ENCODE data around the gene THOC6. TPM values are rescaled to one million over a fixed set of nuclear protein-coding genes. Genes with fewer than 3 reads are reported as not detected.

The THOC6 gene
- total RNA-seq, 1 donor from 2014 or later: 22.6 TPM

DNA sequence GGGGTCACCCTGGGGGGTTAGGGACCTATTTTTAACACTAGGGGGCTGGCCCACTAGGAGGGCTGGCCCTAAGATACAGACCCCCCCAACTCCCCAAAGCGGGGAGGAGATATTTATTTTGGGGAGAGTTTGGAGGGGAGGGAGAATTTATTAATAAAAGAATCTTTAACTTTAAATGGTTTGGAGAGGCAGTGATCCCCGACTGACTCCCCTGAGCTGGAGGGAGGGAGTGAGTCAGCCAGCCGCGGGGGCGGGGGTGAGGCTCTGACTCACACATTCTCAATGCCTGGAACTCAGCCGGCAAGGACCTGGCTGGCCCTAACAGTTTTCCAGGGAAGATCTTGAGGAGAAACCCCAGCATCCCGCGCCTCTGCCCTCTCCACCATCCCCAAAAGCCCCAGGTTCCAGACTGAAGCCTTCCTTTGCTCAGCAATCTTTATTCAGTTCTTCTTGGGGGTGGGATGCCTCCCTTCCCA is 1.6 kb upstream of the THOC6 start:
- Histone ChIP-seq H3K27me3 (peaks cover 5% of the 10 kb centered on the region), H3K9me3 (no peaks in the 10 kb centered on the region), H3K4me3 (peak overlapping the region; percentile 68 to 76), H3K27ac (peak overlapping the region; percentile 96), H3K36me3 (peaks cover 0 to 3% of the 10 kb centered on the region in 2 donors), H3K4me1 (peaks cover 51% of the 10 kb centered on the region)
- TF ChIP-seq POLR2AphosphoS5 (IDR thresholded peaks at IDR 0.05; ENCODE audit: insufficient read depth in 1 of 2, low read depth in 1 of 2) (peak in 1 of 2 donors; percentile 90), POLR2A (IDR thresholded peaks at IDR 0.05) (no peak)
- TF ChIP-seq, protein P1, sequence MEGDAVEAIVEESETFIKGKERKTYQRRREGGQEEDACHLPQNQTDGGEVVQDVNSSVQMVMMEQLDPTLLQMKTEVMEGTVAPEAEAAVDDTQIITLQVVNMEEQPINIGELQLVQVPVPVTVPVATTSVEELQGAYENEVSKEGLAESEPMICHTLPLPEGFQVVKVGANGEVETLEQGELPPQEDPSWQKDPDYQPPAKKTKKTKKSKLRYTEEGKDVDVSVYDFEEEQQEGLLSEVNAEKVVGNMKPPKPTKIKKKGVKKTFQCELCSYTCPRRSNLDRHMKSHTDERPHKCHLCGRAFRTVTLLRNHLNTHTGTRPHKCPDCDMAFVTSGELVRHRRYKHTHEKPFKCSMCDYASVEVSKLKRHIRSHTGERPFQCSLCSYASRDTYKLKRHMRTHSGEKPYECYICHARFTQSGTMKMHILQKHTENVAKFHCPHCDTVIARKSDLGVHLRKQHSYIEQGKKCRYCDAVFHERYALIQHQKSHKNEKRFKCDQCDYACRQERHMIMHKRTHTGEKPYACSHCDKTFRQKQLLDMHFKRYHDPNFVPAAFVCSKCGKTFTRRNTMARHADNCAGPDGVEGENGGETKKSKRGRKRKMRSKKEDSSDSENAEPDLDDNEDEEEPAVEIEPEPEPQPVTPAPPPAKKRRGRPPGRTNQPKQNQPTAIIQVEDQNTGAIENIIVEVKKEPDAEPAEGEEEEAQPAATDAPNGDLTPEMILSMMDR (IDR thresholded peaks at IDR 0.05): no peak
- peak in 1 of 2 donors; percentile 96 for DNase-seq (ENCODE audit: extremely low spot score in 2 of 2)
- intact Hi-C loops (cut with DNase I): no loop called here

GRCh38 chr16:3022684-3023414 is 986 bp upstream of the THOC6 start:
- Histone ChIP-seq H3K36me3 (peaks cover 0 to 3% of the 10 kb centered on the region in 2 donors), H3K9me3 (no peaks in the 10 kb centered on the region), H3K27me3 (peaks cover 2% of the 10 kb centered on the region), H3K27ac (peak overlapping the region; percentile 96), H3K4me1 (peaks cover 52% of the 10 kb centered on the region), H3K4me3 (peak overlapping the region; percentile 68 to 76)
- intact Hi-C loops (cut with DNase I): no loop called here
- TF ChIP-seq, protein P1 (IDR thresholded peaks at IDR 0.05): no peak
- TF ChIP-seq POLR2AphosphoS5 (IDR thresholded peaks at IDR 0.05; ENCODE audit: insufficient read depth in 1 of 2, low read depth in 1 of 2): no peak
- TF ChIP-seq POLR2A (IDR thresholded peaks at IDR 0.05): no peak
- no peak for DNase-seq (ENCODE audit: extremely low spot score in 2 of 2)

DNA sequence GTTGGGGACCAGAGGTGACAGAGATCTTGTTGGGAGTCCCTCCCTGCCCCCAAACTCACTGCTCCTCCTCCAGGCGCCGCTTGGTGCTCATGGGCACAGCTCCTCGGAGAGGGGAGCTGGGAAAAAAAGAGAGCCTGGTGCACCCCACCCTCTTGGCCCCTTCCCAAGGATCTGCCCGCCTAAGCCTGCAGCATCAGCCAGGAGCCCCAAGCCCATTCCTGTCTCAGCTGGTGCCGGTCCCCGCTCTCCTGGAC is 493 bp upstream of the THOC6 start:
- no peak for DNase-seq (ENCODE audit: extremely low spot score in 2 of 2)
- intact Hi-C loops (cut with DNase I): no loop called here
- H3K4me3 ChIP-seq: peak overlapping the region; percentile 68 to 76
- H3K36me3 ChIP-seq: peaks cover 0 to 3% of the 10 kb centered on the region in 2 donors
- no peaks in the 10 kb centered on the region for H3K27me3 ChIP-seq
- no peaks in the 10 kb centered on the region for H3K9me3 ChIP-seq
- H3K27ac ChIP-seq: peak overlapping the region; percentile 96
- TF ChIP-seq, protein P1 (IDR thresholded peaks at IDR 0.05): no peak
- TF ChIP-seq POLR2A (IDR thresholded peaks at IDR 0.05) (no peak), POLR2AphosphoS5 (IDR thresholded peaks at IDR 0.05; ENCODE audit: insufficient read depth in 1 of 2, low read depth in 1 of 2) (no peak)
- H3K4me1 ChIP-seq: peaks cover 57% of the 10 kb centered on the region

GRCh38 chr16:3025032-3026002 is 1.5 kb downstream of the THOC6 start:
- intact Hi-C loops (cut with DNase I): no loop called here
- Histone ChIP-seq H3K4me3 (no peak overlapping the region), H3K27me3 (no peaks in the 10 kb centered on the region), H3K36me3 (peaks cover 0 to 3% of the 10 kb centered on the region in 2 donors), H3K4me1 (peaks cover 66% of the 10 kb centered on the region), H3K9me3 (no peaks in the 10 kb centered on the region), H3K27ac (no peak overlapping the region)
- DNase-seq (ENCODE audit: extremely low spot score in 2 of 2): no peak
- no peak for TF ChIP-seq POLR2A (IDR thresholded peaks at IDR 0.05)
- TF ChIP-seq, protein P1 (IDR thresholded peaks at IDR 0.05): no peak
- TF ChIP-seq POLR2AphosphoS5 (IDR thresholded peaks at IDR 0.05; ENCODE audit: insufficient read depth in 1 of 2, low read depth in 1 of 2): no peak
